Subcutaneous adipose tissue (tissue), 4 donors: ENCODE results near the gene ANKRD49. TPM values are rescaled to one million over a fixed set of nuclear protein-coding genes. Genes with fewer than 3 reads are reported as not detected.

Experiments
- CTCF ChIP-seq: fragments of 450-650 bp; IDR thresholded peaks from one replicate; pipeline ENCODE4 v1.5.1; 2016; ENCODE audit warnings: low read depth, mild to moderate bottlenecking, control low read depth, antibody characterized with exemption, moderate library complexity
- small RNA-seq: library from RNA; depleted of rRNA; stranded (forward); fragments of <200 nt; gene quantifications from one replicate; pipeline ENCODE3, GENCODE V24; 2016
- total RNA-seq, 4 donors: library from RNA; depleted of rRNA; stranded (reverse); fragments of >200 nt; gene quantifications; one replicate each; pipeline ENCODE4 v1.1.0, GENCODE V29; 2016

ANKRD49 gene
- total RNA-seq, 4 donors from 2014 or later, result 11.4 to 16.0 (median 14.8) TPM

GRCh38 chr11:94546162-94546470, 52.3 kb downstream of the ANKRD49 start:
- TF ChIP-seq CTCF, result no peak

GRCh38 chr11:94546886-94547285, 53.1 kb downstream of the ANKRD49 start:
- TF ChIP-seq CTCF, result no peak

- TF ChIP-seq CTCF, result no peak
Measured at GRCh38 chr11:94549146-94549545, 55.4 kb downstream of the ANKRD49 start.

Small RNAs within 50 kb of the gene (small RNA-seq; reads per million reads assigned to genes)
- not detected for gene MIR548L

Other genes with a start within 250 kb of the ANKRD49 start
- gene IZUMO1R, start 189.4 kb upstream of the ANKRD49 start, total RNA-seq, result not detected
- gene GPR83, start 92.6 kb upstream of the ANKRD49 start, total RNA-seq, result not detected
- 10 to 100 TPM; 16.6 to 20.9 (median 19.1) TPM for gene MRE11, start 140 bp upstream of the ANKRD49 start, total RNA-seq
- not detected for gene C11orf97, start 18.5 kb downstream of the ANKRD49 start, total RNA-seq
- gene FUT4, start 49.9 kb downstream of the ANKRD49 start, total RNA-seq, result 1 to 10 TPM; 4.7 to 9.9 (median 8.9) TPM
- gene PIWIL4, start 73.4 kb downstream of the ANKRD49 start, total RNA-seq, result 1 to 10 TPM; 2.8 to 9.0 (median 7.6) TPM